NCI-H526 (cell line): ENCODE data around the gene CCDC70.

Experiments used
- DNase-seq, 2 experiments: peaks; one replicate each; lab custom pipeline; 2025; lab: John Stamatoyannopoulos, UW

CCDC70 gene

GRCh38 chr13:51829568-51829899 is 32.2 kb upstream of the CCDC70 start:
- peak in 1 of 2 experiments; percentile 74 for DNase-seq

GRCh38 chr13:51831519-51831918 is 30.2 kb upstream of the CCDC70 start:
- no peak for DNase-seq

DNA sequence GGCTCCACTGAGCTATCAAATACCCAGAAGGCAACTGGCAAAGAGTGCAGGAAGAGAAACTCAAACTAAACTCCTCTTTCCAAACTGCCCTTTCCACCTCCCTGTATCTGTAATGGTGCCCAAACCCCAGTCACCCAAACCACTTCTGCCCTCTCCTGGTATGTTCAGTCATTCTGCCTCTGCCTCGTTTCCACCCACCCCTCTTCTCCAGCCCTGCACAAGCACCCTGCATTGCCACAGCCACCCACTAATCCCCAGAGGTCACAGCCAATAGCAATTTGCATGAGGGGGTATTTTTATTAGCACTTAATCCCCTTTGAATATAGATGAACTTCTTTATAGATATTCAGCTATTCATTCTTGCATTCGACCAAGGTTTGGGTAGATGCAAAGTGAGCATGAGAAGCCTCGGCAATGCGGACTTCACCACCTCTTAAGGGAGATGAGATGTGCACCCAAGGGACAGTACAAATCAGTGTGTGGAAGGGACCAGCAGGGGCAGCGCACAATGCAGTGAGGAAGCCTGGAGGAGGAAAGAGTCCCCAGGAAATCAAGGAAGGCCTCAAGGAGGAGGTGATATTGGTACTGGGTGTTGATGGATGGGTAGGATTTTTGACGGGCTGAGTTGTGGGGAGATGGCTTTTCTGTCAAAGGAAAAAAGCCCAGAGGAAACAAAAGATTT is 29.2 kb upstream of the CCDC70 start:
- peak; percentile 39 to 56 for DNase-seq

DNA sequence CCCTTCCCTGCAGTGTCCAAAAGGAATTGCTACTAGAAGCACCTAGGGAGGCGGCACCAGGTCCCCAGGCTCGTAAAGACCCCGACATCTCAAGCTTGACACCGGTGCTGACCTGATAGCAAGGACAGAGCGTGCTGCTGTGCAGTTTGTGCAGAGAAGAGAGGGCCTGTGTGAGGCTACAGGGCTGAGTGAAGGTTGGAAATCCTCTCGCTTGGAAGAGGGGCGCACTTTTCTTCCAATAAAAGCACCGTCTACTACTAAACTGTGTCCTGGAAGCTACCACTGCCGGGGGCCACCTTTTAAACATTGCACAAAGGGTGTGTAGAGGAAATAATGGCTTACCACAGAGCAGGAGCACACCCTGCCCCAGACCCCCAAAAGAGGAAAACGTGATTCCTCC is 27.8 kb upstream of the CCDC70 start:
- DNase-seq, result no peak

- no peak for DNase-seq
These were observed 27.1 kb upstream of the CCDC70 start for GRCh38 chr13:51834581-51835171.

- no peak for DNase-seq
These were observed 24.8 kb upstream of the CCDC70 start for GRCh38 chr13:51837016-51837415.

GRCh38 chr13:51838240-51838846 is 23.4 kb upstream of the CCDC70 start:
- DNase-seq, result no peak

- no peak for DNase-seq
These were observed 21.8 kb upstream of the CCDC70 start for GRCh38 chr13:51839711-51840540.

GRCh38 chr13:51840917-51841316 is 20.9 kb upstream of the CCDC70 start:
- no peak for DNase-seq

GRCh38 chr13:51841732-51842131 is 20.0 kb upstream of the CCDC70 start:
- peak; percentile 37 to 57 for DNase-seq

DNA sequence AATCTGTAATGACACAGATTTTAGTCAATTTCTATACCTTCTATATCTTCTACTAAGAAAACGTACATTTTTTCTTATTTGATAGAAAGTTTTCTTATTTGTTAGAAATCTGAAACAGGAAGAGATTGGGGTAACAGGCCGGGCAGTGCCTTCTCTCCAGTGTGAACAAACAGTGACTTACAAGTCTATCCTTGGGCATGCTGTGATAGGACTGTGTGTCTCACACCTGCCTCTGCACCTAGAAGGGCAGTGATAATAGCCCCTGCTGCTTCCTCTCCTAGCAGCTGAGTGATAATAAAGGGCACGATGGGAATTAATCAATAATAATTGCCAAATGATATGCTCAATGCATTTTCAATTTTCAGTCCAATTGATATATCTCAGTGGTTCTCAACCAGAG is 18.2 kb upstream of the CCDC70 start:
- DNase-seq, result no peak

- DNase-seq, result peak; percentile 76 to 89
These were observed 16.8 kb upstream of the CCDC70 start, which contains the start of gene TMEM272 for GRCh38 chr13:51844862-51845573. Gene TMEM272 (minus strand): TSS chr13:51845177. CDS start chr13:51838530, 6,647 bp downstream.

DNA sequence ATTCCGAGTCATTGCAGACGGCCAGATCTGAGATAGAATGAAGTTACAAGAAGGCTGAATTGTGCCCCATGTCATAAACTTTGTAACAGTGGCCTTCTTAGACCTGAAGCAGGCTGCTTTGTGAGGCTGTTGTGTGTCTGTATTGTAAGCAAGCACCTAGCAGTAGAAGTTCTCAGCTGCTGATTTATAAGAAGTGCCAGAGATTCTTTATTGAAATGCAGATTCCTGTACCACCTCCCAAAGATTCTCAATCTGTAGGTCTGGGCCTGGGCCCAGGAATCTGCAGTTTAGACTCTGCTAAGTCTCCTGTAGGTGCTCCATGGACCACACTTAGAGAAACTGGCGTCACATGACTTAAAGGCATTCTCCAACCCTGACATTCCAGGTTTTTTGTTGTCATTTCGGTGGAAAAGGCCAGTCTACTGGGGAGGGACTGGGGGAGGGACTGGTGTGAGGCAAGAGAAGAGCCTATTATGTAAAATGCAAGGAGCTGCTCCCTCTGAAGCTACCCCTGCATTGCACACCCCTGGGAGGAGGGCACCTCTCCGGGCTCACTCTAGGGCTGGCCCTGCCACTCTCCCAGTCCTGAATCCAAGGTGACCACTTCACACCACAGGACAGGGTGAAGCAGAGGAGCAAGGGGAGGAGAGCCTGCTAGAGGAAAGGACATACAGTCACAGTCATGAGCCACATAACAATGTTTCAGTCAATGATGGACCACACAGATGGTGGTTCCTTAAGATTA is 16.0 kb upstream of the CCDC70 start:
- peak in 1 of 2 experiments; percentile 30 for DNase-seq

DNA sequence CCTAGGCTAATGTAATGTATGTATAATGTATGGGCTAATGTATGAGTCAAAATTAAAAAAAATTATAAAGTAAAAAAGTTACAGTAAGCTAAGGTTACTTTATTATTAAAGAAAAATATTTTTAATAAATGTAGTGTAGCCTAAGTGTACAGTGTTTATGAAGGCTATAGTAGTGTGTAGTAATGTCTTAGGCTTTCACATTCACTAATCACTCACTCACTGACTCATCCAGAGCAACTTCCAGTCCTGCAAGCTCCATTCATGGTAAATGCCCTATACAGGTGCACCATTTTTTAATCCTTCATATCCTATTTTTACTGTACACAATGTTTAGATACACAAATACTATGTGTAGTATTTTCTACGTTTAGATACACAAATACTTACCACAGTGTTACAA is 15.0 kb upstream of the CCDC70 start:
- DNase-seq, result no peak

DNA sequence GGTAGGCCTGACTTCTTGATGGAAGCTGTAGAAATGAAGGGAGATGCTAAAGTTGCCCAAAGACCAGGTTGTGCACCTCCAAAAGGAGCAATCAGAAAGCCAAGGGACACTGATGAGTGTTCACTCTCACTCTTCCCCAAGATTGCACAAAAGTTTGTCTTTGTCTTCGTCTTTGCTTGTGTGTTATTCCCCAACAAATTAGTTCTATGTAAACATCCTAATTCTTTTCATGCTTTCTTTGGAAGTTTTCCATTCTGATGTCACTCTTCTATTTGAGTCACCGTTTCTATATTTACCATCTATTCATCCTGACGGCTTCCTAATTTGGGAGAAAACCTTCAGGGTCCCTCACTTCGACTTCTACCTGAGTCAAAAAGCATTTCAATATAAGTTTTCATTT is 13.1 kb upstream of the CCDC70 start:
- DNase-seq, result no peak

DNA sequence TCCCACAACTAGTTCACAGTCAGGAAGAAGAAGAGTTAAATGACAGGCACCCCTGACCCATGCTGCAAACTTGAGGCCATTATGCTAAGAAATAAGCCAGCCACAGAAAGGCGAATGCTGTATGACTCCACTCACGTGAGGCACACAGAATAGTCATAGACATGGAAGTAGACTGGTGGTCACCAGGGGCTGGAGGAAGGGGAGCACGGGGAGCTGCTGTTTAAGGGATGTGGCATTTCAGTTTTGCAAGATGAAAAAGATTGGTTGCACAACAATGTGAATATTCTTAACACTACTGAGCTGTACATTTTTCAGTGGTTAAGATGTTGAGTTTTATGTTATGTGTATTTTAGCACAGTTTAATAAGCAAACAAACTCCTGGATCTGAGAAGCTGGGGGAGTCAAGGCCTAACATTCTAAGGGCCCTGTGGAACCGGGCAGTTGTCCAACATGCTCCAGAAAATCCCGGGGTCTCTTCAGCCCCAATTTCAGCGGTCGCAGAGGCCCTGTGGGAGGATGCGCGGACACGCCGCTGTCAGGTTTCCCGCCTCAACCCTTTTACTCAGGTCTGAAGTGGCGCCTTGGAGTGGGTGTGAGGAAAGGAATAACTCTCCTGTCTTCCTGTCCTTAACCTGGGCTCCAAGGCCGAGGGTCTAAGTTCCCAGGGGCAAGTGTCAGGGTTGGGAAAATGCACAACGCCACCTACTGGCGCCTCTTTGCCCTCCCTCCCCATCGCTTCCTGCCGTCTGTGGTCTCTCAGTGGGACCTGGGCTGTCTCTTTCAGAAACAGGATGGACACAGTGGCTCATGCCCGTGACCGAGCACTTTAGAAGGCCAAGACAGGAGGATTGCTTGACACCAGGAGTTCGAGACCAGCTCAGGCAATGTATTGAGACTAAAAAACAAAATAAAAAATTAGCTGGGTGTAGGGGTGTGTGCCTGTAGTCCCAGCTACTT is 12.3 kb upstream of the CCDC70 start:
- DNase-seq, result peak in 1 of 2 experiments; percentile 67

DNA sequence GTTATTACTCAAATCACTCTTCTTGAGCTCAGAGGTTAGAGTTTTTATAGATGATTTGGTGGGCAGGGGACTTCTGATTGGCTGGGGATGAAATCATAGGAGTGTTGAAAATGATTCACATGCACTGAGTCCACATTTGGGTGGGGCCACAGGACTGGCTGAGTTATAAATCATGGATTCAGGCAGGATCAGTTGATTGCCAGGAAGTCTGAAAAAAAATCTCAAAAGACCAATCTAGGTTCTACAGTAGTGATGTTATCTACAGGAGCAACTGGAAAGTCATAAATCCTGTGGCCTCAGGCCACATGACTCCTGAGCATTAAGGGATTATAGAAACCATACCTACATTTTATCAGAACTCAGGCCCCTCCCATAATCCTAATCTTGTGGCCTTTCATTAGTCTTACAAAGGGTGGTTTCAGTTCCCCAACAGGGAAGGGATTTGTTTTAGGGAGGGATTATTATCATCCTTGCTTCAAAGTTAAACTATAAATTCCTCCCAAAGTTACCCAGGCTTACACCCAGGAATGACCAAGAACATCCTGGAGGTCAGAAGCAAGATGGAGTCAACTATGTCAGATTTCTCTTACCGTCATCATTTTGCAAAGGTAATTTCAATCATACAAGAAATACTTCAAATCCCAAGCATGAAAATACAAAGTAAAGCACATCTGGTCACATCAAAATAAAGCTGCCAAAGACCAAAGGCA is 5.6 kb upstream of the CCDC70 start:
- DNase-seq, result no peak

DNA sequence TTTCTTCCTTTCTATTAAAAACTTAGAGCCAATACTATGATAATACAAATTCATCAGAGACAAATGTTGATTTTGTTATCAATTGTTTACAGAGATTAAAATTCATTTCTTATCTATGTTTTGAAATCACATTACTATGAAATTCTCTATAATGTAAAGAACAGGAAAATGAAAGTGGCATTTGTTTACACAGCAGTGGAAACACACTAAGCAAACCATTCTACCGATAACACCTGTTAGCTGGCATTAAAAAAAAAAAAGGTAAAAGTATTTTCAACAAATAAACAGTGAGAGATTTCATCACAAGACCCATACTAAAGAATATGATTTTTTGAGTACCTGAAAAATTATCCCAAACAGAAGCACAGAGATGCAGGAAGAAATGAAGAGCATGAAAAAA is 4.8 kb upstream of the CCDC70 start:
- no peak for DNase-seq
